NCI-H446 treated with DMSO at 0.1 percent for 48 hours (cell line): ENCODE measurements around the gene CKLF.
"Not testable (repeated sequence)": the region's sequence is repeated elsewhere in the genome, so short reads cannot be mapped to it uniquely, and the experiment has no call there.

Source experiments
- DNase-seq: peaks from one replicate; lab custom pipeline; 2025; lab: John Stamatoyannopoulos, UW

The CKLF gene

GRCh38 chr16:66542396-66542795 lies 10.0 kb upstream of the CKLF start:
- DNase-seq, result no peak

DNA sequence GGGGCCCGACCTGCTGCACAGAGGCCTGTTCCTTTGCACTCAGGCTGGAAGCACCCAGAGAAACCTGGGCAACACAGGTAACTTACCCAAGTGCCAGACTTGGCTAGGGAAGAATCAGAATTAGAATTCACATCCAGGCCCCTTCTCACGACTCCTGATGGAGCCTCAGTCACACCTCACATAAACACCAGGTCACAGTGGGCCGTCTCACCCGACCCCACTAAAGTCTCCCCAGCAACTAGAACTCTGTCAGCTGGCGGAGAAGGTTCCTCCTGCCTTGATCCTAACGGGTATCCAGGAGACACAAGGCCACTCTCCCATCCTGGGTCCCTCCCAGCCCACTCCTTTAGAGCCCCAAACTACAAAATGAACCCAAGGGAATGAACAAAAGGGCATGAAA lies 8.8 kb upstream of the CKLF start:
- DNase-seq, result no peak

DNA sequence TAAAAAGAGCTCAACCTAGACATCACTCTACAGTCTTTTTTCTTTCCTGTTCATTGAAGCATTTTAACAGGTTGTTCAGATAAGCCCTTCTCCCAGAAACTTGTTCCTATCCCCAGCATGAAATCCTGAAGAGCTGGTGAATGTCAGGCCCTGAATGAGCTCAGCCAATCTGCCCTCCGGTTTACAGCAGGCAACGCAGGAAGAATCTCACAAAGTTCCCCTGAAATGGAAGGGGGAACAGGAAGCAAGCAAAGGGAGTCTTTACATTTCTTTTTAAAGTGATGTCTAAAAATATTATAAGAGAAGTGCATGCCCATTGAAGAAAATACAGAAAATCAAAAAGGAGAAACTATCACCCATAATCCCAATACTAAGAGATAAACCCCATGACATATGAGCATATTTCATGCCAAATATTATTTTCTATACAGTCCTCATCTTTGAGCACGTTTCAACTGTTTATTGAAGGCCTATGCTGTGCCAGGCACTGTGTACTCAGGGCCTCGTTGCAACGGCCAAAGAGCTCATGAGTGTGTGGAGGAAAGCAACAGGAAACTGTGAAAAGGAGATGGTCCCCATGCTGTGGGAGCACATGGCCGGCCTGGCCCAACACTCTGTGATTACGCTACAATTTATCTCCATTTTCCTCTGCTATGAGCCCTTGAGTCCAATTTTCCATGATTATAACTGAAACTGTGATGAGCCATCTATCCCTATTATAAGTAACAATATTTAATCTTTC lies 8.2 kb upstream of the CKLF start:
- no peak for DNase-seq

- no peak for DNase-seq
These were observed 5.0 kb upstream of the CKLF start for GRCh38 chr16:66547101-66547989.

GRCh38 chr16:66548068-66548467 lies 4.3 kb upstream of the CKLF start:
- no peak for DNase-seq

- DNase-seq, result no peak
These were observed 3.5 kb upstream of the CKLF start for GRCh38 chr16:66548868-66549267.

- no peak for DNase-seq
These were observed 2.9 kb upstream of the CKLF start, which contains the start of gene TK2 for GRCh38 chr16:66549284-66550131. TSS of gene TK2 (minus strand) at chr16:66550122. CDS start at chr16:66550061, 61 bp downstream.

GRCh38 chr16:66551348-66551759 lies 1.0 kb upstream of the CKLF start:
- no peak for DNase-seq

GRCh38 chr16:66551788-66552285 lies 539 bp upstream of the CKLF start:
- no peak for DNase-seq

DNA sequence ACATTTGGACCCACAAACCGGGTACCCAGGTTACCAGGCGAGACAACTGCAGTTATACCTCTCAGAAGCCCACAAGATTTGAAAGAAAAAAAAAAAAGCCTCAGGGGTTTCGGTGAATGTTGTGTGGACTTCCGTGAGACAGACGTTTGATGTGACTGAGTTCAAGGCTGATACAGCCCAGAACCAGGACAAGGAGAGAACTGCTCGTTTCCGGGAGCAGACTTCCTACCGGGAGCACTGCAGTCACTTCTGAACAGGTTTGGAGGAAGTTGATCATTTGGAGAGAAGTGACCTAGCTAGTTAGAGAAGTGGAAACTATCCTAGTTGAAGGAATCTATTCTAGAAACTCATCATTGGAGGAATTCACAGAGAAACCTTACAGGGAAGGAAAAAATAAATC lies 847 bp downstream of the CKLF start:
- no peak for DNase-seq

GRCh38 chr16:66554021-66554420 lies 1.6 kb downstream of the CKLF start:
- DNase-seq, result no peak

- no peak for DNase-seq
These were observed 2.1 kb downstream of the CKLF start for GRCh38 chr16:66554495-66554894.

GRCh38 chr16:66560107-66560506 lies 7.7 kb downstream of the CKLF start:
- DNase-seq, result no peak

- no peak for DNase-seq
These were observed 9.2 kb downstream of the CKLF start for GRCh38 chr16:66561381-66562080.

- DNase-seq, result no peak
These were observed 10.0 kb downstream of the CKLF start for GRCh38 chr16:66562409-66562808.

DNA sequence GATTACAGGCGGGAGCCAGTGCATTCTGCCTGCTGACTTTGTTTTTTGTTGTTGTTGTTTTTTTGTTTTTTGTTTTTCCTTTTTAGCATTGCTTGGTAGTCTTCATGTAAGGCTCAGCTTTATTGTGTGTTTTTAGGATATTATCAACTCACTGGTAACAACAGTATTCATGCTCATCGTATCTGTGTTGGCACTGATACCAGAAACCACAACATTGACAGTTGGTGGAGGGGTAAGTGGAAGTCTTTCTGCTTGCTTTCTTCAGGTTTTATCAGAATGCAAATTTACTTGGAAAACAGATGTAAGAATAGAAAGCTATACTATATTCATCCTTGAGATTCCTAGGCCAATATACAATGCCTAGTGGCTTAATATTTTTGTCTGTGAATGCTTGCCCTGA lies 10.6 kb downstream of the CKLF start:
- DNase-seq, result no peak

DNA sequence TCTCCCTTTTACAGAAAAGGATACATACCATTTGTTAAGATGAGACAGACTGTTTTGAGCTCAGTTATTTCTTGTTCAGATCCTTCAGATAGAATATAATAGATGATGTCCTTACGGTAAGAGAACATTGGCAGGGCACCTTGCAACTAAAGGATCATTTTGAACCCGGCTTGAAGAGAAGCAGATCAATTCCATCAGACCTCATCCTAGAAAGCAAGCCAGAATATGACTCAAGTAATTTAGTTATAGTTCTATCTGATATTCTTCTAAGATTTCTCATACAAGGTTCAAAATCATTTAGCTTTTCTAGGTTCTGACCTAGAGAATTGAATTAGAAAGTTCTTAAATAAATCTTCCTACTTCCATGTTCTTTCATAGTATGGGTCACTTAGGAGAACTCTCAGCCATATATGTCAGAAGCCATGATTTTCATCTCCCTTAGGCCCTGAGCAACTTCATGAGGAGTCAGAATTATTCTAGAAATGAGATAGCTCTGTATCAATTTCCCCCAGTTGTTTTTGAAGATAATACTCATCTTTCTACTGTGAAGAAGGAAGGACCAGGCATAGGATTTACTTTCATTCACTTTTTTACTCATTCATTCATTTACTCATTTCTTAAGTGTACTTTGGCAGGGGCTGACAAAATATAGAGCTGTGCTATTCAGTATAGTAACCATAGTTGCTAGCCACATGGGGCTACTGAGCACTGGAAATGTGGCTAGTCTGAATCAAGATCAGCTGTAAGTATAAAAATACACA lies 11.4 kb downstream of the CKLF start:
- no peak for DNase-seq

DNA sequence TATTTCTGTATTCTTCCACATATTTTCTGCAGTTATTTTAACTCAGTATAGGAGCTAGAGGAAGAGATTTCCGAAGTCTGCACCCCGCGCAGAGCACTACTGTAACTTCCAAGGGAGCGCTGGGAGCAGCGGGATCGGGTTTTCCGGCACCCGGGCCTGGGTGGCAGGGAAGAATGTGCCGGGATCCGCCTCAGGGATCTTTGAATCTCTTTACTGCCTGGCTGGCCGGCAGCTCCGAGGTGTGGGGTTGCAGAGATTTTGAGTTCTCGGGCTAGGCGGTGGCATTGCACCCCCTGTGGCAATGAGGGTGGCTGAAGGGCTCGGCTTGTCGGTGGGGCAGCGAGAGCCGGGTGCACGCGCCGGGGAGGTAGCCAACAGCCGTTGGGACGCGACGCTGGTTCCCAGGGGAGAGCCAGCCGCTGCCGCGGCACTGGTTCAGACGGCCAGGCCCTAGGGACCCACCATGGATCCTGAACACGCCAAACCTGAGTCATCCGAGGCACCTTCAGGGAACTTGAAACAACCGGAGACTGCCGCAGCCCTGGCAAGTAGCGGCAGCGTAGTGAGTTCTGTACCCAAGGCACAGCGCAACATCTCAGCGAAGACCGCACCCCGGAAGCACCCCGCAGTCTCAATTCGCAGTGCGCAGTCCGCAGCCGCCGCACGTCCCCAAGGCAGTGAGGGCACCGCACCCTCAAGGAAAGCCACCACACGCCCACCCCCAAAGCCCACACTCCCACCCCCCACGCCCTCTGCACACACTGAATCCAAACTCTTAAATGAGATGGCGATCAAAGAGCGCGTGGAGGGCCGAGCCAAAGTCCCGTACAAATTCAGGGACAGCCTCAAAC lies 13.9 kb downstream of the CKLF start, which contains the start of gene CMTM1:
TSS of gene CMTM1 (plus strand) at position 389 of the 851 bp plus-strand sequence. CDS start at position 464, 75 bp downstream.
- DNase-seq, result no peak

GRCh38 chr16:66567270-66567669 lies 14.9 kb downstream of the CKLF start:
- not testable (repeated sequence) for DNase-seq

DNA sequence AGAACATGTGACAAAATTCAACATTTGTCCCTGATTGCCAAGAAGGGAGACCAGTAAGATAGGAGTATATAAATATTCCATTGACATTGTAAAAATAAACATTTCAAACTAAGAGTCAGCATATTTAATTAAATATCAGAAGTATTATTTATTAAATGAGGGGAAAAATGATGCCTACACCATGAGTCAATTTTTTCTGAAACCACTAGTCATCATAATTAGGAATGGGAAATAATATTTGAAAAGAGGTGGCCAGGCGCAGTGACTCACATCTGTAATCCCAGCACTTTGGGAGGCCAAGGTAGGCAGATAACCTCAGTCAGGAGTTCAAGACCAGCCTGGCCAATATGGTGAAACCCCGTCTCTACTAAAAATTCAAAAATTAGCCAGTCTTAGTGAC lies 16.0 kb downstream of the CKLF start:
- no peak for DNase-seq
